GM23338 (cell line): Measurements from ENCODE around the gene SIVA1. TPM values are rescaled to one million over a fixed set of nuclear protein-coding genes. Genes with fewer than 3 reads are reported as not detected.

Experiments
- ATAC-seq: fragments of 200-7000 bp; cut with Tn5 transposase; 3 replicates; pipeline ENCODE4 v1.9.1; 2020
- DNase-seq: peaks from one replicate; pipeline ENCODE4 v3.0.0-alpha.2; 2015; ENCODE audit warnings: low spot score
- H2AFZ ChIP-seq: fragments of 200-600 bp; sonication (generic); 2 replicates; pipeline ENCODE4 v1.8.0; 2016; ENCODE audit warnings: antibody characterized with exemption, mild to moderate bottlenecking, moderate library complexity
- H3F3A ChIP-seq: fragments of 200-600 bp; sonication (generic); replicated peaks from 2 replicates; pipeline ENCODE4 v1.8.0; 2017; ENCODE audit warnings: antibody characterized with exemption, mixed run types, low read depth
- H3K27ac ChIP-seq: fragments of 200-600 bp; sonication (generic); 2 replicates; pipeline ENCODE4 v1.6.1; 2016; ENCODE audit warnings: low read depth
- H3K27me3 ChIP-seq: fragments of 200-600 bp; sonication (generic); 2 replicates; pipeline ENCODE4 v1.8.0; 2016; ENCODE audit warnings: mild to moderate bottlenecking, mixed run types, moderate library complexity; ENCODE audit not compliant: insufficient read depth
- H3K36me3 ChIP-seq: fragments of 200-600 bp; sonication (generic); 2 replicates; pipeline ENCODE4 v1.8.0; 2016; ENCODE audit warnings: mild to moderate bottlenecking; ENCODE audit not compliant: insufficient read depth
- H3K4me1 ChIP-seq: fragments of 200-600 bp; sonication (generic); 2 replicates; pipeline ENCODE4 v1.8.0; 2016; ENCODE audit warnings: mild to moderate bottlenecking, moderate library complexity; ENCODE audit not compliant: insufficient read depth
- H3K4me2 ChIP-seq: fragments of 200-600 bp; sonication (generic); 2 replicates; pipeline ENCODE4 v1.7.1; 2017; ENCODE audit warnings: mixed run types
- H3K4me3 ChIP-seq: fragments of 200-600 bp; sonication (generic); 2 replicates; pipeline ENCODE4 v1.6.1; 2016; ENCODE audit warnings: mixed run types
- H3K79me2 ChIP-seq: fragments of 200-600 bp; sonication (generic); replicated peaks from 2 replicates; pipeline ENCODE4 v1.8.0; 2017; ENCODE audit warnings: mild to moderate bottlenecking; ENCODE audit not compliant: insufficient read depth
- H3K9me2 ChIP-seq: fragments of 200-600 bp; sonication (generic); 2 replicates; pipeline ENCODE4 v1.8.0; 2017; ENCODE audit not compliant: insufficient read depth
- H4K20me1 ChIP-seq: fragments of 200-600 bp; sonication (generic); replicated peaks from 2 replicates; pipeline ENCODE4 v1.8.0; 2017; ENCODE audit warnings: mild to moderate bottlenecking; ENCODE audit not compliant: insufficient read depth
- H3K27ac Mint-ChIP-seq: 2 replicates; pipeline ENCODE4 v1.8.0; 2020; ENCODE audit warnings: inconsistent platforms, mild to moderate bottlenecking, moderate library complexity, mixed read lengths
- H3K27me3 Mint-ChIP-seq: 3 replicates; pipeline ENCODE4 v1.8.0; 2022; ENCODE audit warnings: low read depth, mild to moderate bottlenecking, moderate library complexity, mixed read lengths, inconsistent platforms; ENCODE audit not compliant: insufficient read depth, poor library complexity
- H3K36me3 Mint-ChIP-seq: 3 replicates; pipeline ENCODE4 v1.8.0; 2021; ENCODE audit warnings: low read depth, mild to moderate bottlenecking, inconsistent platforms, moderate library complexity, mixed read lengths
- H3K4me1 Mint-ChIP-seq: 3 replicates; pipeline ENCODE4 v1.8.0; 2020; ENCODE audit warnings: mild to moderate bottlenecking, inconsistent platforms, mixed read lengths
- H3K4me3 Mint-ChIP-seq: 3 replicates; pipeline ENCODE4 v1.8.0; 2021; ENCODE audit warnings: moderate library complexity, mild to moderate bottlenecking, inconsistent platforms, mixed read lengths
- H3K9me3 Mint-ChIP-seq: 3 replicates; pipeline ENCODE4 v1.8.0; 2020; ENCODE audit warnings: moderate library complexity, mild to moderate bottlenecking, inconsistent platforms, mixed read lengths
- CREB1 ChIP-seq: fragments of 250-450 bp; sonication (Bioruptor Pico); IDR thresholded peaks from 2 replicates; pipeline ENCODE4 v1.5.0; 2020; ENCODE audit warnings: low read depth, mild to moderate bottlenecking, moderate library complexity
- EZH2 ChIP-seq: fragments of 200-600 bp; sonication (generic); IDR thresholded peaks from one replicate; pipeline ENCODE4 v1.8.0; 2017; ENCODE audit warnings: antibody characterized with exemption, mild to moderate bottlenecking, low read depth; ENCODE audit not compliant: unreplicated experiment
- JUNB ChIP-seq: IDR thresholded peaks from one replicate; pipeline ENCODE4 v1.6.1; 2016; ENCODE audit warnings: antibody characterized with exemption; ENCODE audit not compliant: unreplicated experiment
- NANOG ChIP-seq: IDR thresholded peaks from 2 replicates; pipeline ENCODE4 v1.6.1; 2016; ENCODE audit warnings: antibody characterized with exemption, borderline replicate concordance
- STAT1 ChIP-seq: IDR thresholded peaks from one replicate; pipeline ENCODE4 v1.6.1; 2016; ENCODE audit warnings: antibody characterized with exemption; ENCODE audit not compliant: unreplicated experiment
- ZNF114 ChIP-seq: fragments of 250-450 bp; sonication (Bioruptor Pico); IDR thresholded peaks from 2 replicates; pipeline ENCODE4 v1.5.0; 2020; ENCODE audit warnings: mild to moderate bottlenecking, moderate library complexity
- ZNF331 ChIP-seq: fragments of 250-450 bp; sonication (Bioruptor Pico); IDR thresholded peaks from 2 replicates; pipeline ENCODE4 v1.5.0; 2020; ENCODE audit warnings: low read depth, mild to moderate bottlenecking, moderate library complexity
- polyA plus RNA-seq: library from polyadenylated mRNA; unstranded; fragments of >200 nt; fragmentation: Nextera tagmentation; extraction: Ambion mirVana; gene quantifications from 2 replicates; pipeline ENCODE4 v1.2.1, GENCODE V29; 2016
- total RNA-seq: library from RNA; depleted of rRNA; stranded (reverse); fragments of >200 nt; shearing (Covaris generic); gene quantifications from 2 replicates; pipeline ENCODE4 v1.2.3, GENCODE V29; 2014
- TF ChIP-seq, protein P1 (sequence below): fragments of 250-450 bp; sonication (Bioruptor Pico); IDR thresholded peaks from 2 replicates; pipeline ENCODE4 v1.5.0; 2020; ENCODE audit warnings: mild to moderate bottlenecking, moderate library complexity

SIVA1 gene
- total and polyA plus RNA-seq, 2 experiments from 2014 or later = 215 to 392 TPM

DNA sequence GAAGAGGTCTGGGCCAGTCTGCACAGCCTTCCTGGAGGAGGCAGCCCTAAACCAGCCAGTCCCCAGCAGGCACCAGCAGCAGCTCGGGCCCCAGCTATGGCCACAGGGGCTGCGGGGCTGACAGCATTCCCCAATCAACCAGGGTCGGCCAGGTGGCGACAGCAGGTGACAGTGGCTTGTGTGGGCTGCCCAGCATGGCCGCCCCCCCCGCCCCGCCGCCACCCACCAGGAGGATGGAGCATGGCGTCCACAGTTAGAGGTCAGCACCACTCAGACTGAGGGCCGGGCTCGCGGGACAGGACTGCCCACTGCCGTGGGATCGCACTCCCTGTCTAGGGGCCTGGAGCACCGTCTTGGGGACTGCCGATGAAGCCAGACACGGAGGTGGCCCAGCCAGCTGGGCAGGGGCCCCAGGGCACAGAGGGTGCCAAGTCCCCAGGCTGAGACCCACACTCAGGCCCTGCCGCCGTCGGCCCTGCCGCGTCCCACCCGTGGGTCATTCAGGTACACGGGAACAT, 27.6 kb downstream of the SIVA1 start:
- no peak overlapping the region for H3K27ac Mint-ChIP-seq
- H3K27me3 ChIP-seq = no peaks in the 10 kb centered on the region

DNA sequence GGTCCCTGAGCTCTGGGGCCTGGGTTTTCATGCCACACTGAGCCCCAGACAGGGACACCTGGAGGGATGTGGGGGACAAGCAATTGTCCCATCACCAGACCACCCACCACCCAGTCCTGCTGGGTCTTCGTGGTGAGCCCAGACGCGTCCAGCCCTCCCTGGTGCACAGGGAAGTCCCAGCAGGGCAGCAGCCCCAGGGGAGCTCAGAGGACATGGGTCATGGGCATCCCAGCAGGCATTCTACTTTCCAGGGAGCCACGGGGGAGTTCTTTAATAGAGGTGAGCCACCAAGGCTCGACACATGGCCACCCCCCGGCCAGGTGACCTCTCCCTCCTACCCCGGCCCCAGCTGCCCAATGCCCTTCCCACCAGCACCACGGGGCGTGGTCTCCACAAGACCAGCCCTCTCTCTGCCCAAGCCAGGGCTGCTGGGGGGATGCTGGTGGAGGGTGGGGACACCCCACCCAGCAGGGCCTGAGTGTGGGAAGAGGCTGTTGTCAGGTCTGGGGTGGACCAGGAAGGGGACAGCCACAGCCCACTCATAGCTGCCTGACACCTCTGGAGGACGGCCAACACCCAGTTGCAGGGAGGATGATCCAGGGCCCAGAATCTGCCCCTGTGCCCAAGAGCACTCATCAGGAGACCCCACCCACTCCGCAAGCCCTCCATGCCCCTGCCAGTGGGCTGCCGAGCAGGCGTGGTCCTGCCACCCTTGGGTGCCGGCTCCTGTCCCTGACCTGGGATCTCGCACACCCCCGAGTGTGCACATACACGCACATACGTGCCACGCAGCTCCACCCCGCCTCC, 28.5 kb downstream of the SIVA1 start:
- H4K20me1 ChIP-seq = no peaks in the 10 kb centered on the region
- no peaks in the 10 kb centered on the region for H3K9me2 ChIP-seq
- DNase-seq = no peak
- H3K36me3 ChIP-seq = no peaks in the 10 kb centered on the region
- H3F3A ChIP-seq = no peaks in the 10 kb centered on the region
- TF ChIP-seq NANOG (no peak), STAT1 (no peak), EZH2 (no peak), ZNF114 (CRISPR knock-in tag) (no peak)
- TF ChIP-seq, protein P1, sequence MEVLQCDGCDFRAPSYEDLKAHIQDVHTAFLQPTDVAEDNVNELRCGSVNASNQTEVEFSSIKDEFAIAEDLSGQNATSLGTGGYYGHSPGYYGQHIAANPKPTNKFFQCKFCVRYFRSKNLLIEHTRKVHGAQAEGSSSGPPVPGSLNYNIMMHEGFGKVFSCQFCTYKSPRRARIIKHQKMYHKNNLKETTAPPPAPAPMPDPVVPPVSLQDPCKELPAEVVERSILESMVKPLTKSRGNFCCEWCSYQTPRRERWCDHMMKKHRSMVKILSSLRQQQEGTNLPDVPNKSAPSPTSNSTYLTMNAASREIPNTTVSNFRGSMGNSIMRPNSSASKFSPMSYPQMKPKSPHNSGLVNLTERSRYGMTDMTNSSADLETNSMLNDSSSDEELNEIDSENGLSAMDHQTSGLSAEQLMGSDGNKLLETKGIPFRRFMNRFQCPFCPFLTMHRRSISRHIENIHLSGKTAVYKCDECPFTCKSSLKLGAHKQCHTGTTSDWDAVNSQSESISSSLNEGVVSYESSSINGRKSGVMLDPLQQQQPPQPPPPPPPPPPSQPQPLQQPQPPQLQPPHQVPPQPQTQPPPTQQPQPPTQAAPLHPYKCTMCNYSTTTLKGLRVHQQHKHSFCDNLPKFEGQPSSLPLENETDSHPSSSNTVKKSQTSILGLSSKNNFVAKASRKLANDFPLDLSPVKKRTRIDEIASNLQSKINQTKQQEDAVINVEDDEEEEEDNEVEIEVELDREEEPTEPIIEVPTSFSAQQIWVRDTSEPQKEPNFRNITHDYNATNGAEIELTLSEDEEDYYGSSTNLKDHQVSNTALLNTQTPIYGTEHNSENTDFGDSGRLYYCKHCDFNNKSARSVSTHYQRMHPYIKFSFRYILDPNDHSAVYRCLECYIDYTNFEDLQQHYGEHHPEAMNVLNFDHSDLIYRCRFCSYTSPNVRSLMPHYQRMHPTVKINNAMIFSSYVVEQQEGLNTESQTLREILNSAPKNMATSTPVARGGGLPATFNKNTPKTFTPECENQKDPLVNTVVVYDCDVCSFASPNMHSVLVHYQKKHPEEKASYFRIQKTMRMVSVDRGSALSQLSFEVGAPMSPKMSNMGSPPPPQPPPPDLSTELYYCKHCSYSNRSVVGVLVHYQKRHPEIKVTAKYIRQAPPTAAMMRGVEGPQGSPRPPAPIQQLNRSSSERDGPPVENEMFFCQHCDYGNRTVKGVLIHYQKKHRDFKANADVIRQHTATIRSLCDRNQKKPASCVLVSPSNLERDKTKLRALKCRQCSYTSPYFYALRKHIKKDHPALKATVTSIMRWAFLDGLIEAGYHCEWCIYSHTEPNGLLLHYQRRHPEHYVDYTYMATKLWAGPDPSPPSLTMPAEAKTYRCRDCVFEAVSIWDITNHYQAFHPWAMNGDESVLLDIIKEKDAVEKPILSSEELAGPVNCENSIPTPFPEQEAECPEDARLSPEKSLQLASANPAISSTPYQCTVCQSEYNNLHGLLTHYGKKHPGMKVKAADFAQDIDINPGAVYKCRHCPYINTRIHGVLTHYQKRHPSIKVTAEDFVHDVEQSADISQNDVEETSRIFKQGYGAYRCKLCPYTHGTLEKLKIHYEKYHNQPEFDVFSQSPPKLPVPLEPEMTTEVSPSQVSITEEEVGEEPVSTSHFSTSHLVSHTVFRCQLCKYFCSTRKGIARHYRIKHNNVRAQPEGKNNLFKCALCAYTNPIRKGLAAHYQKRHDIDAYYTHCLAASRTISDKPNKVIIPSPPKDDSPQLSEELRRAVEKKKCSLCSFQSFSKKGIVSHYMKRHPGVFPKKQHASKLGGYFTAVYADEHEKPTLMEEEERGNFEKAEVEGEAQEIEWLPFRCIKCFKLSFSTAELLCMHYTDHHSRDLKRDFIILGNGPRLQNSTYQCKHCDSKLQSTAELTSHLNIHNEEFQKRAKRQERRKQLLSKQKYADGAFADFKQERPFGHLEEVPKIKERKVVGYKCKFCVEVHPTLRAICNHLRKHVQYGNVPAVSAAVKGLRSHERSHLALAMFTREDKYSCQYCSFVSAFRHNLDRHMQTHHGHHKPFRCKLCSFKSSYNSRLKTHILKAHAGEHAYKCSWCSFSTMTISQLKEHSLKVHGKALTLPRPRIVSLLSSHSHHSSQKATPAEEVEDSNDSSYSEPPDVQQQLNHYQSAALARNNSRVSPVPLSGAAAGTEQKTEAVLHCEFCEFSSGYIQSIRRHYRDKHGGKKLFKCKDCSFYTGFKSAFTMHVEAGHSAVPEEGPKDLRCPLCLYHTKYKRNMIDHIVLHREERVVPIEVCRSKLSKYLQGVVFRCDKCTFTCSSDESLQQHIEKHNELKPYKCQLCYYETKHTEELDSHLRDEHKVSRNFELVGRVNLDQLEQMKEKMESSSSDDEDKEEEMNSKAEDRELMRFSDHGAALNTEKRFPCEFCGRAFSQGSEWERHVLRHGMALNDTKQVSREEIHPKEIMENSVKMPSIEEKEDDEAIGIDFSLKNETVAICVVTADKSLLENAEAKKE = no peak
- no peaks in the 10 kb centered on the region for H3K79me2 ChIP-seq
- no peaks in the 10 kb centered on the region for H3K9me3 Mint-ChIP-seq
- no peaks in the 10 kb centered on the region for H3K27me3 ChIP-seq
- no peak for ATAC-seq
- H3K27ac ChIP-seq = no peak overlapping the region
- no peaks in the 10 kb centered on the region for H3K4me1 ChIP-seq
- no peak overlapping the region for H3K4me3 Mint-ChIP-seq
- H3K36me3 Mint-ChIP-seq = no peaks in the 10 kb centered on the region
- no peak overlapping the region for H3K4me2 ChIP-seq
- no peak overlapping the region for H2AFZ ChIP-seq
- no peak overlapping the region for H3K27ac Mint-ChIP-seq
- peaks cover 5% of the 10 kb centered on the region for H3K27me3 Mint-ChIP-seq
- no peaks in the 10 kb centered on the region for H3K4me1 Mint-ChIP-seq
- H3K4me3 ChIP-seq = no peak overlapping the region

More for the DNA sequence above, 27.6 kb downstream of the SIVA1 start:
- Histone ChIP-seq H3K9me2 (no peaks in the 10 kb centered on the region), H3K4me3 (no peak overlapping the region), H3K4me2 (no peak overlapping the region), H3K4me1 (no peaks in the 10 kb centered on the region), H4K20me1 (no peaks in the 10 kb centered on the region), H2AFZ (no peak overlapping the region), H3F3A (no peaks in the 10 kb centered on the region), H3K36me3 (no peaks in the 10 kb centered on the region), H3K27ac (no peak overlapping the region), H3K79me2 (no peaks in the 10 kb centered on the region)
- H3K9me3 Mint-ChIP-seq = no peaks in the 10 kb centered on the region
- DNase-seq (no peak), ATAC-seq (no peak)
- H3K4me1 Mint-ChIP-seq = no peaks in the 10 kb centered on the region
- TF ChIP-seq CREB1 (CRISPR knock-in tag) (no peak), STAT1 (no peak), ZNF114 (CRISPR knock-in tag) (no peak), ZNF331 (CRISPR knock-in tag) (no peak), EZH2 (no peak), JUNB (no peak)
- 0 out of 3 replicates have a peak, but pooled peaks cover 3% of the 10 kb centered on the region for H3K36me3 Mint-ChIP-seq
- H3K27me3 Mint-ChIP-seq = peaks cover 7% of the 10 kb centered on the region
- H3K4me3 Mint-ChIP-seq = no peak overlapping the region
